Measurements from ENCODE around the gene DIAPH3. TPM values are rescaled to one million over a fixed set of nuclear protein-coding genes. Genes with fewer than 3 reads are reported as not detected.

DIAPH3 gene
- total and polyA plus RNA-seq, 7 experiments from 2014 or later = 0.37 to 17.5 TPM; not detected in 5

GRCh38 chr13:60158321-60158801 lies 5.4 kb downstream of the DIAPH3 start:
- Mint-ChIP-seq H3K27me3 (peaks cover 0 to 16% (median 5%) of the 10 kb centered on the region in 5 donors), H3K27ac (no peak overlapping the region), H3K36me3 (peaks cover 0 to 42% (median 0%) of the 10 kb centered on the region in 5 donors), H3K4me1 (peaks cover 0 to 30% (median 5%) of the 10 kb centered on the region in 7 donors), H3K9me3 (peaks cover 0 to 7% (median 0%) of the 10 kb centered on the region in 11 donors), H3K4me3 (no peak overlapping the region)
- POLR2A ChIA-PET = no interaction called here
- ATAC-seq (no peak), DNase-seq (no peak)
- Histone ChIP-seq H3K4me1 (ENCODE audit: control insufficient read depth in 2 of 2, insufficient read depth in 2 of 2, low read length in 2 of 2) (no peaks in the 10 kb centered on the region), H3K27me3 (ENCODE audit: control insufficient read depth in 2 of 2, insufficient read depth in 2 of 2, low read length in 2 of 2) (no peaks in the 10 kb centered on the region), H3K9me3 (ENCODE audit: control insufficient read depth in 2 of 3, low read length in 3 of 3) (no peaks in the 10 kb centered on the region), H3K4me3 (ENCODE audit: low read length) (no peak overlapping the region), H3K36me3 (ENCODE audit: control insufficient read depth in 2 of 3, insufficient read depth in 3 of 3, low read length in 3 of 3) (no peaks in the 10 kb centered on the region), H3K27ac (ENCODE audit: low read depth, low read length) (no peak overlapping the region)
- CTCF ChIA-PET = no interaction called here
- intact Hi-C loops (cut with micrococcal nuclease) = no loop called here

- CTCF ChIA-PET = no interaction called here
- peaks cover 0 to 5% of the 10 kb centered on the region in 2 donors for H3K4me1 ChIP-seq (ENCODE audit: control insufficient read depth in 2 of 2, insufficient read depth in 2 of 2, low read length in 2 of 2)
- Mint-ChIP-seq H3K27ac (no peak overlapping the region), H3K4me1 (peaks cover 0 to 17% (median 0%) of the 10 kb centered on the region in 7 donors), H3K27me3 (peaks cover 0 to 11% (median 0%) of the 10 kb centered on the region in 5 donors), H3K36me3 (peaks cover 0 to 38% (median 0%) of the 10 kb centered on the region in 5 donors), H3K9me3 (peaks cover 0 to 7% (median 0%) of the 10 kb centered on the region in 11 donors), H3K4me3 (no peak overlapping the region)
- no peak for ATAC-seq
- POLR2A ChIA-PET = no interaction called here
- no peak overlapping the region for H3K27ac ChIP-seq (ENCODE audit: low read depth, low read length)
- intact Hi-C loops (cut with micrococcal nuclease) = no loop called here
- no peak overlapping the region for H3K4me3 ChIP-seq (ENCODE audit: low read length)
- H3K36me3 ChIP-seq (ENCODE audit: control insufficient read depth in 2 of 3, insufficient read depth in 3 of 3, low read length in 3 of 3) = no peaks in the 10 kb centered on the region
- DNase-seq = no peak
- no peaks in the 10 kb centered on the region for H3K9me3 ChIP-seq (ENCODE audit: control insufficient read depth in 2 of 3, low read length in 3 of 3)
- no peaks in the 10 kb centered on the region for H3K27me3 ChIP-seq (ENCODE audit: control insufficient read depth in 2 of 2, insufficient read depth in 2 of 2, low read length in 2 of 2)
Measured at GRCh38 chr13:60155978-60156377, 7.8 kb downstream of the DIAPH3 start.

- intact Hi-C loops (cut with micrococcal nuclease) = no loop called here
- ATAC-seq (no peak), DNase-seq (no peak)
- Histone ChIP-seq H3K9me3 (ENCODE audit: control insufficient read depth in 2 of 3, low read length in 3 of 3) (no peaks in the 10 kb centered on the region), H3K4me3 (ENCODE audit: low read length) (no peak overlapping the region), H3K27ac (ENCODE audit: low read depth, low read length) (no peak overlapping the region), H3K4me1 (ENCODE audit: control insufficient read depth in 2 of 2, insufficient read depth in 2 of 2, low read length in 2 of 2) (peaks cover 0 to 5% of the 10 kb centered on the region in 2 donors), H3K27me3 (ENCODE audit: control insufficient read depth in 2 of 2, insufficient read depth in 2 of 2, low read length in 2 of 2) (no peaks in the 10 kb centered on the region), H3K36me3 (ENCODE audit: control insufficient read depth in 2 of 3, insufficient read depth in 3 of 3, low read length in 3 of 3) (no peaks in the 10 kb centered on the region)
- Mint-ChIP-seq H3K36me3 (peaks cover 0 to 28% (median 0%) of the 10 kb centered on the region in 5 donors), H3K4me3 (no peak overlapping the region), H3K9me3 (peaks cover 0 to 7% (median 0%) of the 10 kb centered on the region in 11 donors), H3K4me1 (peaks cover 0 to 21% (median 0%) of the 10 kb centered on the region in 7 donors), H3K27me3 (peaks cover 0 to 7% (median 0%) of the 10 kb centered on the region in 5 donors), H3K27ac (no peak overlapping the region)
- ChIA-PET CTCF (no interaction called here), POLR2A (no interaction called here)
Measured at GRCh38 chr13:60152904-60153303, 10.8 kb downstream of the DIAPH3 start.

- peaks cover 0 to 21% (median 0%) of the 10 kb centered on the region in 7 donors for H3K4me1 Mint-ChIP-seq
- no peak overlapping the region for H3K27ac Mint-ChIP-seq
- H3K36me3 Mint-ChIP-seq = peaks cover 0 to 22% (median 0%) of the 10 kb centered on the region in 5 donors
- peaks cover 0 to 1% (median 0%) of the 10 kb centered on the region in 11 donors for H3K9me3 Mint-ChIP-seq
- H3K4me3 Mint-ChIP-seq = no peak overlapping the region
- no peak for ATAC-seq
- ChIA-PET CTCF (interaction anchor here (0.5 kb wide), 1 partner anchor 63 kb away, joined by 4 read pairs; no protein-coding TSS in a partner anchor), POLR2A (no interaction called here)
- no peak overlapping the region for H3K4me3 ChIP-seq (ENCODE audit: low read length)
- H3K4me1 ChIP-seq (ENCODE audit: control insufficient read depth in 2 of 2, insufficient read depth in 2 of 2, low read length in 2 of 2) = peaks cover 0 to 5% of the 10 kb centered on the region in 2 donors
- DNase-seq = no peak
- H3K27ac ChIP-seq (ENCODE audit: low read depth, low read length) = no peak overlapping the region
- H3K36me3 ChIP-seq (ENCODE audit: control insufficient read depth in 2 of 3, insufficient read depth in 3 of 3, low read length in 3 of 3) = no peaks in the 10 kb centered on the region
- H3K9me3 ChIP-seq (ENCODE audit: control insufficient read depth in 2 of 3, low read length in 3 of 3) = no peaks in the 10 kb centered on the region
- H3K27me3 ChIP-seq (ENCODE audit: control insufficient read depth in 2 of 2, insufficient read depth in 2 of 2, low read length in 2 of 2) = no peaks in the 10 kb centered on the region
- intact Hi-C loops (cut with micrococcal nuclease) = no loop called here
- peaks cover 0 to 7% (median 0%) of the 10 kb centered on the region in 5 donors for H3K27me3 Mint-ChIP-seq
Measured at GRCh38 chr13:60152114-60152513, 11.6 kb downstream of the DIAPH3 start.

GRCh38 chr13:60150538-60150937 lies 13.2 kb downstream of the DIAPH3 start:
- Mint-ChIP-seq H3K9me3 (no peaks in the 10 kb centered on the region), H3K4me3 (no peak overlapping the region), H3K27ac (no peak overlapping the region), H3K27me3 (peaks cover 0 to 11% (median 0%) of the 10 kb centered on the region in 5 donors), H3K36me3 (peaks cover 0 to 13% (median 0%) of the 10 kb centered on the region in 5 donors), H3K4me1 (peaks cover 0 to 20% (median 0%) of the 10 kb centered on the region in 7 donors)
- CTCF ChIA-PET = no interaction called here
- Histone ChIP-seq H3K4me1 (ENCODE audit: control insufficient read depth in 2 of 2, insufficient read depth in 2 of 2, low read length in 2 of 2) (peaks cover 0 to 5% of the 10 kb centered on the region in 2 donors), H3K27me3 (ENCODE audit: control insufficient read depth in 2 of 2, insufficient read depth in 2 of 2, low read length in 2 of 2) (no peaks in the 10 kb centered on the region), H3K36me3 (ENCODE audit: control insufficient read depth in 2 of 3, insufficient read depth in 3 of 3, low read length in 3 of 3) (no peaks in the 10 kb centered on the region), H3K27ac (ENCODE audit: low read depth, low read length) (no peak overlapping the region), H3K9me3 (ENCODE audit: control insufficient read depth in 2 of 3, low read length in 3 of 3) (no peaks in the 10 kb centered on the region), H3K4me3 (ENCODE audit: low read length) (no peak overlapping the region)
- ATAC-seq (no peak), DNase-seq (no peak)
- intact Hi-C loops (cut with micrococcal nuclease) = no loop called here
- POLR2A ChIA-PET = no interaction called here

- no peak overlapping the region for H3K4me3 Mint-ChIP-seq
- H3K27ac Mint-ChIP-seq = no peak overlapping the region
- Histone ChIP-seq H3K27me3 (ENCODE audit: control insufficient read depth in 2 of 2, insufficient read depth in 2 of 2, low read length in 2 of 2) (no peaks in the 10 kb centered on the region), H3K4me1 (ENCODE audit: control insufficient read depth in 2 of 2, insufficient read depth in 2 of 2, low read length in 2 of 2) (peaks cover 0 to 5% of the 10 kb centered on the region in 2 donors), H3K36me3 (ENCODE audit: control insufficient read depth in 2 of 3, insufficient read depth in 3 of 3, low read length in 3 of 3) (no peaks in the 10 kb centered on the region), H3K4me3 (ENCODE audit: low read length) (no peak overlapping the region), H3K27ac (ENCODE audit: low read depth, low read length) (no peak overlapping the region), H3K9me3 (ENCODE audit: control insufficient read depth in 2 of 3, low read length in 3 of 3) (no peaks in the 10 kb centered on the region)
- H3K27me3 Mint-ChIP-seq = peaks cover 0 to 11% (median 0%) of the 10 kb centered on the region in 5 donors
- H3K36me3 Mint-ChIP-seq = peaks cover 0 to 11% (median 0%) of the 10 kb centered on the region in 5 donors
- intact Hi-C loops (cut with micrococcal nuclease) = no loop called here
- H3K9me3 Mint-ChIP-seq = no peaks in the 10 kb centered on the region
- POLR2A ChIA-PET = no interaction called here
- CTCF ChIA-PET = no interaction called here
- peaks cover 0 to 23% (median 0%) of the 10 kb centered on the region in 7 donors for H3K4me1 Mint-ChIP-seq
- ATAC-seq = no peak
- no peak for DNase-seq
Measured at GRCh38 chr13:60148918-60149317, 14.8 kb downstream of the DIAPH3 start.

- Mint-ChIP-seq H3K4me1 (peaks cover 0 to 30% (median 4%) of the 10 kb centered on the region in 7 donors), H3K9me3 (peaks cover 0 to 3% (median 0%) of the 10 kb centered on the region in 11 donors), H3K27me3 (peaks cover 0 to 11% (median 0%) of the 10 kb centered on the region in 5 donors), H3K4me3 (no peak overlapping the region), H3K27ac (no peak overlapping the region), H3K36me3 (peaks cover 0 to 13% (median 3%) of the 10 kb centered on the region in 5 donors)
- POLR2A ChIA-PET = no interaction called here
- intact Hi-C loops (cut with micrococcal nuclease) = no loop called here
- CTCF ChIA-PET = no interaction called here
- no peaks in the 10 kb centered on the region for H3K27me3 ChIP-seq (ENCODE audit: control insufficient read depth in 2 of 2, insufficient read depth in 2 of 2, low read length in 2 of 2)
- H3K9me3 ChIP-seq (ENCODE audit: control insufficient read depth in 2 of 3, low read length in 3 of 3) = no peaks in the 10 kb centered on the region
- DNase-seq = no peak
- H3K4me3 ChIP-seq (ENCODE audit: low read length) = no peak overlapping the region
- ATAC-seq = no peak
- no peaks in the 10 kb centered on the region for H3K36me3 ChIP-seq (ENCODE audit: control insufficient read depth in 2 of 3, insufficient read depth in 3 of 3, low read length in 3 of 3)
- H3K27ac ChIP-seq (ENCODE audit: low read depth, low read length) = no peak overlapping the region
- no peaks in the 10 kb centered on the region for H3K4me1 ChIP-seq (ENCODE audit: control insufficient read depth in 2 of 2, insufficient read depth in 2 of 2, low read length in 2 of 2)
Measured at GRCh38 chr13:60147361-60147760, 16.4 kb downstream of the DIAPH3 start.
